Stomach (tissue), 4 donors: ENCODE data around the gene SDC3.

Source experiments
- CTCF ChIP-seq, 7 experiments: fragments of 450-650 bp in 4 of 7; fragments of 200-600 bp in 3 of 7; sonication (generic) in 3 of 7; IDR thresholded peaks; one replicate each; pipeline ENCODE4 v1.5.1; 2016 to 2019; ENCODE audit warnings: antibody characterized with exemption in 7 of 7, control low read depth in 2 of 7, mild to moderate bottlenecking in 1 of 7
- EP300 ChIP-seq: sonication (generic); formaldehyde crosslinking; IDR thresholded peaks from one replicate; pipeline ENCODE4 v1.6.1; 2017; ENCODE audit warnings: antibody characterized with exemption
- POLR2A ChIP-seq, 4 donors: fragments of 450-650 bp; IDR thresholded peaks; one replicate each; pipeline ENCODE4 v1.6.1; 2016; ENCODE audit warnings: antibody characterized with exemption in 4 of 4, control low read depth in 2 of 4, mild to moderate bottlenecking in 1 of 4, moderate library complexity in 1 of 4

- TF ChIP-seq EP300 (no peak), CTCF (IDR thresholded peaks at IDR 0.05) (no peak), POLR2A (IDR thresholded peaks at IDR 0.05) (no peak)
Measured at GRCh38 chr1:30848130-30848529, 60.4 kb downstream of the SDC3 start.
